ENCODE data around the gene PAM. TPM values are rescaled to one million over a fixed set of nuclear protein-coding genes. Genes with fewer than 3 reads are reported as not detected.

PAM gene
- total RNA-seq, 2 donors from 2014 or later, result 2,512 to 4,531 TPM

- Histone ChIP-seq H3K4me1 (peaks cover 0 to 30% of the 10 kb centered on the region in 2 donors), H3K9me3 (no peaks in the 10 kb centered on the region), H3K36me3 (no peaks in the 10 kb centered on the region), H3K27ac (peak overlapping the region; percentile 93 to 95), H3K4me3 (peak overlapping the region; percentile 56 to 85), H3K27me3 (no peaks in the 10 kb centered on the region)
- TF ChIP-seq CTCF (IDR thresholded peaks at IDR 0.05), result no peak
- DNase-seq (ENCODE audit: low spot score), result peak; percentile 89
Observed at GRCh38 chr5:102755686-102756371, 724 bp downstream of the PAM start.

GRCh38 chr5:102758576-102758975 is 3.5 kb downstream of the PAM start:
- no peaks in the 10 kb centered on the region for H3K36me3 ChIP-seq
- no peaks in the 10 kb centered on the region for H3K27me3 ChIP-seq
- H3K27ac ChIP-seq, result peak overlapping the region; percentile 41 to 93
- no peak for DNase-seq (ENCODE audit: low spot score)
- H3K4me1 ChIP-seq, result peaks cover 0 to 53% of the 10 kb centered on the region in 2 donors
- H3K9me3 ChIP-seq, result no peaks in the 10 kb centered on the region
- H3K4me3 ChIP-seq, result no peak overlapping the region
- TF ChIP-seq CTCF (IDR thresholded peaks at IDR 0.05), result no peak

- TF ChIP-seq CTCF (IDR thresholded peaks at IDR 0.05), result no peak
- Histone ChIP-seq H3K27me3 (no peaks in the 10 kb centered on the region), H3K4me3 (no peak overlapping the region), H3K36me3 (no peaks in the 10 kb centered on the region), H3K27ac (peak overlapping the region; percentile 41 to 93), H3K9me3 (no peaks in the 10 kb centered on the region), H3K4me1 (peaks cover 0 to 53% of the 10 kb centered on the region in 2 donors)
- no peak for DNase-seq (ENCODE audit: low spot score)
Observed at GRCh38 chr5:102759289-102759688, 4.2 kb downstream of the PAM start.

GRCh38 chr5:102759700-102760099 is 4.6 kb downstream of the PAM start:
- H3K27ac ChIP-seq, result peak overlapping the region; percentile 41 to 93

GRCh38 chr5:102760815-102761214 is 5.7 kb downstream of the PAM start:
- Histone ChIP-seq H3K4me1 (peaks cover 0 to 55% of the 10 kb centered on the region in 2 donors), H3K27me3 (no peaks in the 10 kb centered on the region), H3K27ac (peak overlapping the region; percentile 54 to 93), H3K36me3 (no peaks in the 10 kb centered on the region), H3K9me3 (no peaks in the 10 kb centered on the region), H3K4me3 (no peak overlapping the region)
- DNase-seq (ENCODE audit: low spot score), result no peak
- no peak for TF ChIP-seq CTCF (IDR thresholded peaks at IDR 0.05)

More at GRCh38 chr5:102759700-102760099, 4.6 kb downstream of the PAM start:
- H3K4me3 ChIP-seq, result no peak overlapping the region
- TF ChIP-seq CTCF (IDR thresholded peaks at IDR 0.05), result no peak
- peaks cover 0 to 53% of the 10 kb centered on the region in 2 donors for H3K4me1 ChIP-seq
- no peak for DNase-seq (ENCODE audit: low spot score)
- H3K36me3 ChIP-seq, result no peaks in the 10 kb centered on the region
- no peaks in the 10 kb centered on the region for H3K9me3 ChIP-seq
- H3K27me3 ChIP-seq, result no peaks in the 10 kb centered on the region
